HL-60 (cell line): Measurements from ENCODE around the gene PDE6C.

Experiments
- DNase-seq, 2 experiments: peaks; one replicate each; pipeline ENCODE4 v3.0.0-alpha.2; 2010 to 2020; ENCODE audit warnings: low read depth in 1 of 2, low spot score in 1 of 2
- H3K27ac ChIP-seq: fragments of 250-450 bp; sonication (Bioruptor Pico); replicated peaks from 2 replicates; pipeline ENCODE4 v1.5.1; 2020; ENCODE audit warnings: mild to moderate bottlenecking, moderate library complexity
- H3K27me3 ChIP-seq: fragments of 250-450 bp; sonication (Bioruptor Pico); 2 replicates; pipeline ENCODE4 v1.5.1; 2021; ENCODE audit warnings: mild to moderate bottlenecking, moderate library complexity; ENCODE audit not compliant: insufficient read depth, poor library complexity, severe bottlenecking
- H3K4me3 ChIP-seq: replicated peaks from 2 replicates; pipeline ENCODE4 v1.5.1; 2011; ENCODE audit warnings: mild to moderate bottlenecking, control low read depth, low read length; ENCODE audit not compliant: insufficient read depth
- GABPA ChIP-seq: IDR thresholded peaks from 2 replicates; pipeline ENCODE4 v1.6.1; 2012; ENCODE audit warnings: low read depth
- POLR2AphosphoS5 ChIP-seq: IDR thresholded peaks from 2 replicates; pipeline ENCODE4 v1.6.1; 2012; ENCODE audit warnings: low read depth
- SPI1 ChIP-seq: IDR thresholded peaks from 2 replicates; pipeline ENCODE4 v1.6.1; 2012; ENCODE audit warnings: low read depth, mild to moderate bottlenecking, borderline replicate concordance
- TF ChIP-seq, protein P1 (sequence below): IDR thresholded peaks from one replicate; pipeline ENCODE4 v1.5.1; 2011; ENCODE audit warnings: low read length, control low read depth, inconsistent platforms; ENCODE audit not compliant: insufficient read depth
- TF ChIP-seq, protein P2 (sequence below): IDR thresholded peaks from 2 replicates; pipeline ENCODE4 v1.6.1; 2012; ENCODE audit warnings: low read depth; ENCODE audit not compliant: insufficient replicate concordance

Gene PDE6C

DNA sequence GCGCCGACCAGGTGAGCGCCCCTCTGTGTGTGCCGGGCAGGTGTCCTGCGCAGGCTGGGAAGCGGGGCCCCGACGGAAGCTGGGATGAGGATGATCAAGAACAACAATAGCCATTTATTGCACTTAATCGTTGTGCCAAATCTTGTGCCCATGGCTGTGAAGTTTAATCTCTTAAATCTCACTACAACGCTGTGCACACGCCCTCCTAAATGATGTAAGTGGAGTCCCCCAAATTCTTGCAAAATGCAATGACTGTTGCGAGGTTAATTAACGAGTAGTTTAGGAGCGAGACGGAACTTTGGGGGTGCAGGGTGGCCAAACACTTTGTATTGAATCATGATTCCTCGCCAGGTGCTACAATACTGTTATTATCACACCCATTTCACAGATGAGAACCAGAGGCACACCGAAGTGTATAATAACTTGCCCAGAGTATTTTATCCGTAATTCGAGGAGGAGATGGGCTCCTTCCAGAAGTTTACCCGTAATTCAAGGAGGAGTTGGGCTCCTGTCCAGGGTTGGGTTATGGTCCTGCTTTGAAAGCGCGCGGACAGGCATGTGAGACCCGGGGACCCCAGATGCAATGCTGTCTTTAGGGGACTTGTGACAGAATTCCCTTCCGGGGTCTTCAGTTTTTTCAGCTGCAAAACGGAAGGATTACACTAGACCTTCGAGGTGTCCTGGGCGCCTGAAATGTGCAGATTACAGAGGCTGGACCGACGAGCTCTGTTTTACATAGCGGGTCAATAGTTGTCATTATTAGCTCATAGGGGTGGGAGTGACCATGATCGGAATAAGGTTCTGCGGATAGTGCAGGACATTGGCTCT is 44.8 kb upstream of the PDE6C start:
- Histone ChIP-seq H3K27me3 (no peaks in the 10 kb centered on the region), H3K27ac (no peak overlapping the region), H3K4me3 (peak overlapping the region; percentile 51)
- no peak for DNase-seq
- TF ChIP-seq SPI1 (no peak), GABPA (no peak), POLR2AphosphoS5 (no peak)
- TF ChIP-seq, protein P1, sequence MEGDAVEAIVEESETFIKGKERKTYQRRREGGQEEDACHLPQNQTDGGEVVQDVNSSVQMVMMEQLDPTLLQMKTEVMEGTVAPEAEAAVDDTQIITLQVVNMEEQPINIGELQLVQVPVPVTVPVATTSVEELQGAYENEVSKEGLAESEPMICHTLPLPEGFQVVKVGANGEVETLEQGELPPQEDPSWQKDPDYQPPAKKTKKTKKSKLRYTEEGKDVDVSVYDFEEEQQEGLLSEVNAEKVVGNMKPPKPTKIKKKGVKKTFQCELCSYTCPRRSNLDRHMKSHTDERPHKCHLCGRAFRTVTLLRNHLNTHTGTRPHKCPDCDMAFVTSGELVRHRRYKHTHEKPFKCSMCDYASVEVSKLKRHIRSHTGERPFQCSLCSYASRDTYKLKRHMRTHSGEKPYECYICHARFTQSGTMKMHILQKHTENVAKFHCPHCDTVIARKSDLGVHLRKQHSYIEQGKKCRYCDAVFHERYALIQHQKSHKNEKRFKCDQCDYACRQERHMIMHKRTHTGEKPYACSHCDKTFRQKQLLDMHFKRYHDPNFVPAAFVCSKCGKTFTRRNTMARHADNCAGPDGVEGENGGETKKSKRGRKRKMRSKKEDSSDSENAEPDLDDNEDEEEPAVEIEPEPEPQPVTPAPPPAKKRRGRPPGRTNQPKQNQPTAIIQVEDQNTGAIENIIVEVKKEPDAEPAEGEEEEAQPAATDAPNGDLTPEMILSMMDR: no peak
- TF ChIP-seq, protein P2, sequence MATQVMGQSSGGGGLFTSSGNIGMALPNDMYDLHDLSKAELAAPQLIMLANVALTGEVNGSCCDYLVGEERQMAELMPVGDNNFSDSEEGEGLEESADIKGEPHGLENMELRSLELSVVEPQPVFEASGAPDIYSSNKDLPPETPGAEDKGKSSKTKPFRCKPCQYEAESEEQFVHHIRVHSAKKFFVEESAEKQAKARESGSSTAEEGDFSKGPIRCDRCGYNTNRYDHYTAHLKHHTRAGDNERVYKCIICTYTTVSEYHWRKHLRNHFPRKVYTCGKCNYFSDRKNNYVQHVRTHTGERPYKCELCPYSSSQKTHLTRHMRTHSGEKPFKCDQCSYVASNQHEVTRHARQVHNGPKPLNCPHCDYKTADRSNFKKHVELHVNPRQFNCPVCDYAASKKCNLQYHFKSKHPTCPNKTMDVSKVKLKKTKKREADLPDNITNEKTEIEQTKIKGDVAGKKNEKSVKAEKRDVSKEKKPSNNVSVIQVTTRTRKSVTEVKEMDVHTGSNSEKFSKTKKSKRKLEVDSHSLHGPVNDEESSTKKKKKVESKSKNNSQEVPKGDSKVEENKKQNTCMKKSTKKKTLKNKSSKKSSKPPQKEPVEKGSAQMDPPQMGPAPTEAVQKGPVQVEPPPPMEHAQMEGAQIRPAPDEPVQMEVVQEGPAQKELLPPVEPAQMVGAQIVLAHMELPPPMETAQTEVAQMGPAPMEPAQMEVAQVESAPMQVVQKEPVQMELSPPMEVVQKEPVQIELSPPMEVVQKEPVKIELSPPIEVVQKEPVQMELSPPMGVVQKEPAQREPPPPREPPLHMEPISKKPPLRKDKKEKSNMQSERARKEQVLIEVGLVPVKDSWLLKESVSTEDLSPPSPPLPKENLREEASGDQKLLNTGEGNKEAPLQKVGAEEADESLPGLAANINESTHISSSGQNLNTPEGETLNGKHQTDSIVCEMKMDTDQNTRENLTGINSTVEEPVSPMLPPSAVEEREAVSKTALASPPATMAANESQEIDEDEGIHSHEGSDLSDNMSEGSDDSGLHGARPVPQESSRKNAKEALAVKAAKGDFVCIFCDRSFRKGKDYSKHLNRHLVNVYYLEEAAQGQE: no peak

DNA sequence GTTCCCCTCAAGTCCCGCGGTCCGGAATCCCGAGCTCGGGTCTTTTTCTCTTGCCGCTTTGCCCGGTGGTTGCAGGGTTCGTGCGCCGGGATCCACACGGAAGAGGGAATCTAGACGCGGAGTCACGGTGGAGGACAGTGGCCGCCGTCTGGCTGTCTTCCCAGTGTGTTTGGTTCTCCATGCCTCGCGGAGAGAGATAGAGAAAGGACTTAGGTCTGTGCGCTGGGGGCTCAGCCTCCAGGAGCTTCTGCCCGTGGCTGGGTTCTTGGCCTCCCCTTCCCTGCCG is 44.3 kb upstream of the PDE6C start:
- Histone ChIP-seq H3K4me3 (no peak overlapping the region), H3K27ac (no peak overlapping the region), H3K27me3 (no peaks in the 10 kb centered on the region)
- TF ChIP-seq GABPA: no peak
- TF ChIP-seq POLR2AphosphoS5: no peak
- no peak for TF ChIP-seq SPI1
- TF ChIP-seq, protein P1: no peak
- TF ChIP-seq, protein P2: no peak
- no peak for DNase-seq

DNA sequence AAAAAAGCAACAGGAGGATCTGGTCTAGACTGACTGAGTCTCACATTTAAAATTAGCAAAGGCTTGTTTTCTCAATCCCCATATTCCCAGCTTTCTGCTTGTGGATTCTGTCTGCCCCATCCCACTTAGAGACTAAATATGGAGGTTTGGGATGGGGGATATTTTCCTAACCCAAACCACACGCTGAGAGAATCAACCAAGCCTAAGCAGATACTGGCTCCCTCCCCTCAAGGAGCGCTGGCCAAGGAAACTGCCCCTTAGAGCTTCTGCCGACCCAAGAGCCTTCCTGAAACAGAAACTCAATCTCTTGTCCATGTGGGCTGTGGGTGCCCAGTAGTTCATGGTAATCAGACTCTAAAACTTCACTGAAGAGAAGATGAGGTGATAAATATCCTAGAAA is 42.0 kb upstream of the PDE6C start:
- H3K27ac ChIP-seq: no peak overlapping the region
- DNase-seq: no peak
- no peaks in the 10 kb centered on the region for H3K27me3 ChIP-seq
- no peak for TF ChIP-seq POLR2AphosphoS5
- no peak overlapping the region for H3K4me3 ChIP-seq

DNA sequence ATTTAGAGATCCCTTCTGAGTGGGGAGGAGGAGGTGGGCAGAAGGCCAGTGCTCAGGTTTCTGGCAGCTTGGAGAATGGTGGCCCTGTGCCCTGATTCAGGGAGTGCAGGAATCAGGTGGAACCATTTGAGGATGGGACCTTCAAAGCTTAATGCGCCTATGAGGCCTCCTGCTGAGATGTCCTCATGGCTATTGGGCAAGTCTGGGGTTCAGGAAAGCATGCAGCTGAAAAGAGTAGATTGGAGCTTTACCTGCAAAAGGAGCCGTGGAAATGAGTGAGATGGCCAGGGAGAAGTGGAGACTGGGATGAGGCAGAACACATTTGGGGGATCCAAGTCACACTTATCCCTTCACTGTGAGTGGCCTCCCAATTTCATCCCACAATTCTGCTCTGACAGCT is 39.7 kb upstream of the PDE6C start:
- TF ChIP-seq SPI1: no peak
- TF ChIP-seq, protein P2: peak; percentile 19
- peak overlapping the region; percentile 70 for H3K27ac ChIP-seq
- DNase-seq: peak in 1 of 2 experiments; percentile 55
- no peaks in the 10 kb centered on the region for H3K27me3 ChIP-seq
- H3K4me3 ChIP-seq: no peak overlapping the region
